Stimulated activated CD8-positive, alpha-beta memory T cell treated with anti-CD3 and anti-CD28 coated beads, Interleukin-12 subunit alpha, Interleukin-12 subunit beta, amount 100 ng/mL, for 24 hours (primary cell): ENCODE results near the gene NOL4L.

ENCODE experiments used
- DNase-seq: peaks from one replicate; pipeline ENCODE4 v3.0.0-alpha.2; 2020; ENCODE audit errors: extremely low read depth

Gene NOL4L

GRCh38 chr20:32560989-32561830 is 23.9 kb downstream of the NOL4L start:
- no peak for DNase-seq

GRCh38 chr20:32560482-32560988 is 24.6 kb downstream of the NOL4L start:
- no peak for DNase-seq

GRCh38 chr20:32559753-32560380 is 25.3 kb downstream of the NOL4L start:
- no peak for DNase-seq

- DNase-seq, result no peak
Measured at GRCh38 chr20:32559205-32559752, 25.9 kb downstream of the NOL4L start.

GRCh38 chr20:32558526-32558925 is 26.6 kb downstream of the NOL4L start:
- no peak for DNase-seq

- no peak for DNase-seq
Measured at GRCh38 chr20:32557319-32557718, 27.8 kb downstream of the NOL4L start.

- no peak for DNase-seq
Measured at GRCh38 chr20:32556312-32557184, 28.6 kb downstream of the NOL4L start.

- DNase-seq, result no peak
Measured at GRCh38 chr20:32555584-32555983, 29.5 kb downstream of the NOL4L start.

GRCh38 chr20:32554965-32555289 is 30.2 kb downstream of the NOL4L start:
- no peak for DNase-seq

- DNase-seq, result no peak
Measured at GRCh38 chr20:32553618-32554017, 31.5 kb downstream of the NOL4L start.

- DNase-seq, result no peak
Measured at GRCh38 chr20:32551693-32552092, 33.4 kb downstream of the NOL4L start.

- DNase-seq, result no peak
Measured at GRCh38 chr20:32549842-32550241, 35.3 kb downstream of the NOL4L start.

- DNase-seq, result no peak
Measured at GRCh38 chr20:32547753-32548034, 37.4 kb downstream of the NOL4L start.

- DNase-seq, result no peak
Measured at GRCh38 chr20:32546918-32547752, 38.0 kb downstream of the NOL4L start.

GRCh38 chr20:32544893-32545840 is 40.0 kb downstream of the NOL4L start:
- no peak for DNase-seq

GRCh38 chr20:32544260-32544722 is 40.8 kb downstream of the NOL4L start:
- no peak for DNase-seq

- DNase-seq, result no peak
Measured at GRCh38 chr20:32543570-32544259, 41.4 kb downstream of the NOL4L start.

GRCh38 chr20:32542259-32542615 is 42.9 kb downstream of the NOL4L start:
- no peak for DNase-seq
